Right cardiac atrium (tissue), 5 donors: ENCODE data around the gene TMEM61. TPM values are rescaled to one million over a fixed set of nuclear protein-coding genes. Genes with fewer than 3 reads are reported as not detected.
"Not testable (repeated sequence)": the region's sequence is repeated elsewhere in the genome, so short reads cannot be mapped to it uniquely, and the experiment has no call there.

Source experiments
- ATAC-seq, 2 donors: fragments of 200-7000 bp; cut with Tn5 transposase; one replicate each; pipeline versions ENCODE4 v1.8.0 to v1.9.1; 2020; ENCODE audit warnings: moderate library complexity in 2 of 2, mild to moderate bottlenecking in 1 of 2
- DNase-seq, 3 donors: peaks; one replicate each; pipeline ENCODE4 v3.0.0-alpha.2; 2020
- H3K27ac ChIP-seq: one replicate; pipeline ENCODE4 v1.5.1; 2013; ENCODE audit warnings: mild to moderate bottlenecking, low read length, control low read depth, moderate library complexity
- H3K27me3 ChIP-seq: one replicate; pipeline ENCODE4 v1.6.1; 2013; ENCODE audit not compliant: control insufficient read depth, insufficient read depth
- H3K4me1 ChIP-seq: one replicate; pipeline ENCODE4 v1.6.1; 2013; ENCODE audit warnings: low read length; ENCODE audit not compliant: control insufficient read depth, insufficient read depth
- H3K4me3 ChIP-seq: one replicate; pipeline ENCODE4 v1.5.1; 2013; ENCODE audit warnings: low read length, control low read depth
- H3K9me3 ChIP-seq: one replicate; pipeline ENCODE4 v1.6.1; 2013; ENCODE audit warnings: low read length; ENCODE audit not compliant: control insufficient read depth
- WGBS: extraction: QIAGEN DNeasy Blood & Tissue Kit; methylation state at CpG from one replicate; pipeline ENCODE4 v1.1.7; 2013; 5-methylcytosine and 5-hydroxymethylcytosine counted together
- intact Hi-C, 4 donors: fragments of 100-400 bp; cut with DNase I; formaldehyde crosslinking; loops; one replicate each; pipeline versions ENCODE4 v1.11.0 to v1.14.0; 2022 to 2023
- polyA plus RNA-seq: library from polyadenylated mRNA; stranded (reverse); fragments of 200-250 nt; gene quantifications from one replicate; pipeline ENCODE4 v1.2.3, GENCODE V29; 2013
- total RNA-seq, 4 donors: library from RNA; stranded (reverse); fragmentation: NEBNext Ultra II Directional; extraction: Animal tissue kit (Norgen Biotek cat#: 25700); gene quantifications; one replicate each; pipeline ENCODE4 v1.2.1, GENCODE V29; 2021
- donor health status: healthy with polysubstance abuse.
- donor health status: DM: no; HTN: yes; CAD: no.
- donor health status: DM: no; HTN: no; CAD: no.
- donor health status: DM: no; HTN: yes; CAD: no; lungs with severe emphysema.
- donor health status: DM: yes; HTN: yes; CAD: no.

TMEM61 gene
- total and polyA plus RNA-seq, 5 donors, result 0.09 TPM; not detected in 4

DNA sequence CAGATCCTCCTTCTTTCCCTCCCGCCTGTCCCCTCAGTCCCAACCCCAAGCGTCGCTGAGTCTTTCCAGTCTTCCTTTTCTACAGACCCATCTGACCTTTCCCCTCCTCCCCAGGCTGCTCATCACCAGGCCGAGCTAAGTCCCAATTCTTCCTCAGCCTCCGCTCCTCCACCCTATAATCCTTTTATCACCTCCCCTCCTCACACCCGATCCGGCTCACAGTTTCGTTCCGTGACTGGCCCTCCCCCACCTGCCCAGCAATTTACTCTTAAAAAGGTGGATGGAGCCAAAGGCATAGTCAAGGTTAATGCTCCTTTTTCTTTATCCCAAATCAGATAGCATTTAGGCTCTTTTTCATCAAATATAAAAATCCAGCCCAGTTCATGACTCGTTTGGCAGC, 43.7 kb downstream of the TMEM61 start:
- intact Hi-C loops, result loop anchor here in 1 of 4 donors (5.0 kb wide), 1 partner anchor 72 kb away; no protein-coding TSS in a partner anchor
- not testable (repeated sequence) for H3K9me3 ChIP-seq, H3K27ac ChIP-seq, ATAC-seq, H3K4me3 ChIP-seq, H3K27me3 ChIP-seq, DNase-seq, H3K4me1 ChIP-seq
- WGBS, result 61% methylated on average over 9 of the region's 10 CpGs

DNA sequence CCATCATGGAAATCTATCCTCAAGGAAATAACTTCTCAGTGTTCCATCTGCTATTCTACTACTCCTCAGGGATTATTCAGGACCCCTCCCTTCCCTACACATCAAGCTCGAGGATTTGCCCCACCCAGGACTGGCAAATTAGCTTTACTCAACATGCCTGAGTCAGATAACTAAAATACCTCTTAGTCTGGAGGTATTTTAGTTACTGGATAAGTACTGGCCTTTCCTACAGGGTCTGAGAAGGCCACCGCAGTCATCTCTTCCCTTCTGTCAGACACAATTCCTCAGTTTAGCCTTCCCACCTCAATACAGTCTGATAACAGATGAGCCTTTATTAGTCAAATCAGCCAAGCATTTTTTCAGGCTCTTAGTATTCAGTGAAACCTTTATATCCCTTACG, 46.3 kb downstream of the TMEM61 start:
- H3K27ac ChIP-seq, H3K4me3 ChIP-seq, H3K27me3 ChIP-seq, H3K4me1 ChIP-seq, DNase-seq, intact Hi-C loops, H3K9me3 ChIP-seq, ATAC-seq: not testable (repeated sequence)
- WGBS, result 78% methylated on average over 3 of the region's 3 CpGs

DNA sequence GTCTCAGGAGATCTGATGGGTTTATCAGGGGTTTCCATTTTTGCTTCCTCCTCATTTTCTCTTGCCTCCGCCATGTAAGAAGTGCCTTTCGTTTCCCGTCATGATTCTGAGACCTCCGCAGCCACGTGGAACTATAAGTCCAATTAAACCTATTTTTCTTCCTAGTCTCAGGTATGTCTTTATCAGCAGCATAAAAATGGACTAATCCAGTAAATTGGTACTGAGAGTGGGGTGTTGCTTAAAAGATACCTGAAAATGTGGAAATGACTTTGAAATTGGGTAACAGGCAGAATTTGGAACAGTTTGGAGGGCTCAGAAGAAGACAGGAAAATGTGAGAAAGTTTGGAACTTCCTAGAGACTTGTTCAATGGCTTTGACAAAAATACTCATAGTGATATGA, 50.7 kb downstream of the TMEM61 start:
- H3K4me3 ChIP-seq, H3K9me3 ChIP-seq, H3K27ac ChIP-seq, H3K4me1 ChIP-seq, intact Hi-C loops, DNase-seq, H3K27me3 ChIP-seq, ATAC-seq: not testable (repeated sequence)
- 97% methylated on average over 5 of the region's 5 CpGs for WGBS

GRCh38 chr1:55033265-55033614, 52.8 kb downstream of the TMEM61 start:
- no peaks in the 10 kb centered on the region for H3K27me3 ChIP-seq
- H3K9me3 ChIP-seq, result no peaks in the 10 kb centered on the region
- WGBS, result 70% methylated on average over 7 of the region's 7 CpGs
- no peak overlapping the region for H3K4me3 ChIP-seq
- H3K4me1 ChIP-seq, result no peaks in the 10 kb centered on the region
- H3K27ac ChIP-seq, result no peak overlapping the region
- intact Hi-C loops, result no loop called here
- no peak for ATAC-seq
- DNase-seq, result no peak

DNA sequence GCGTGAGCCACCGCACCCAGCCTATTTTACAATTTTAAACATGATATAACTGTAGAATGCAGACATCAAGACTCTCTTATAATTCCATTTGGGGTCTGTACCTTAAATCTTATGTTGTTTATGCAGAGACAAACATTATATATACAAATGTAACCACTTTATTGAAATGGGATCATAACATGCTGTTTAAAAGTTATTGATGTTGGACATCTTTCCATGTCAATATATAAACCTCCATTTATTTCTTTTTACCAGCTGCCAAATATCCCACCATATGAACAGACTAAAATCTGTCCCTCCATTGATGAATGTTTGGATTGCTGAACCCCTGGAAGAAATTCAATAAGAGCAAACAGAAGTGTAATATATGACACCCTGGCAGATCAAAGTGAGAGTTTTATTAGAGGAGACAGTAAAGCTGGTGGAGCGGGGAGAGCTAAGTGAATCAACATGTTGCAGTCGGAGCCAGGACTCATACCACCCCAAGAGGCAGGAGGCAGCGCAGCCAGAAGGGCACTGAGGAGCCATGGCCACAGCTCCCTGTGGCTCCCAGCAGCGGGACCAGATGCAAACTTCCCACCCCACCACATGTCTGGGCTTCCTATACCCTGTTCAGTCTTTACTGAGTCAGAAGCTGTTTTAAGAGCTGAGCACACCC, 54.2 kb downstream of the TMEM61 start:
- intact Hi-C loops, result no loop called here
- no peak overlapping the region for H3K4me3 ChIP-seq
- H3K4me1 ChIP-seq, result no peaks in the 10 kb centered on the region
- WGBS, result 92% methylated on average over 6 of the region's 6 CpGs
- H3K9me3 ChIP-seq, result no peaks in the 10 kb centered on the region
- H3K27me3 ChIP-seq, result no peaks in the 10 kb centered on the region
- DNase-seq (no peak), ATAC-seq (no peak)
- no peak overlapping the region for H3K27ac ChIP-seq

DNA sequence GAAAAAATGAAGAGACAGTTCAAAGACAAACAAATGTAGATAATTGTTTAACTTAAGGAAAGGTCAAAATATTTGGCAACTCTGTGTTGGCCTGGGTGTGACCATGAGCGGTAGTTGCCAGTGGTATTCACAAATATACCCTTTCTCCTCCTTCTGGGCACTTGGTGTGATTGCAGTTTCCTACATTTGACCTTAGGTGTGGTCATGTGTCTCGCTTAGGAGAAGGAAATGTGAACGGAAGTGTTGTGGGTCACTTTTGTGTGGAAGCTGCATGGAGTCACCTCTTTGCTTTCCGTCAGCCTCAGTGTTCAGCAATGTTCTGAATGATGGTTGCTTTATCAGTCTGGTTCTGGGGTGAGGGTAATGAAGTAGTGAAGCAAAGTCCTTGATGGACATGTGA, 55.5 kb downstream of the TMEM61 start:
- H3K4me3 ChIP-seq, result no peak overlapping the region
- no peak for DNase-seq
- no peaks in the 10 kb centered on the region for H3K9me3 ChIP-seq
- intact Hi-C loops, result no loop called here
- no peak overlapping the region for H3K27ac ChIP-seq
- ATAC-seq, result no peak
- WGBS, result 65% methylated on average over 4 of the region's 4 CpGs
- no peaks in the 10 kb centered on the region for H3K4me1 ChIP-seq
- no peaks in the 10 kb centered on the region for H3K27me3 ChIP-seq

- ATAC-seq, result no peak
- H3K27me3 ChIP-seq, result no peaks in the 10 kb centered on the region
- no peaks in the 10 kb centered on the region for H3K4me1 ChIP-seq
- H3K9me3 ChIP-seq, result no peaks in the 10 kb centered on the region
- intact Hi-C loops, result no loop called here
- no peak overlapping the region for H3K27ac ChIP-seq
- WGBS, result 76% methylated on average over 8 of the region's 8 CpGs
- no peak overlapping the region for H3K4me3 ChIP-seq
- no peak for DNase-seq
Observed at GRCh38 chr1:55037733-55038551, 57.5 kb downstream of the TMEM61 start.

DNA sequence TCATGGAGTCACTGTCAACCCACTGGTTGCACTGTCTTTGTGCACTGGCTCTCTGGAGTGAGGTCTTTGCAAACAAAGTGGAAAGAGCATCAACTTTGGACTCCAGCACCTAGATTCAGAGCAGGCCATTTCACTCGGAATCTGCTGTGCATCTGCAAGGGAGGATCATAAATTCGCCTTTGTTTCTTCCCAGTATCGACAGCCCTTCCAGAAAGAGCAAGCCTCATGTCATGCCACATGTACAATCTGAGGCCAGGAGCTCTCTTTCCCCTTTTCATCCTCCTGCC, 58.1 kb downstream of the TMEM61 start:
- H3K9me3 ChIP-seq, result no peaks in the 10 kb centered on the region
- ATAC-seq (no peak), DNase-seq (no peak)
- 85% methylated on average over 3 of the region's 3 CpGs for WGBS
- no peak overlapping the region for H3K27ac ChIP-seq
- no peaks in the 10 kb centered on the region for H3K4me1 ChIP-seq
- no peaks in the 10 kb centered on the region for H3K27me3 ChIP-seq
- H3K4me3 ChIP-seq, result no peak overlapping the region
- intact Hi-C loops, result no loop called here

DNA sequence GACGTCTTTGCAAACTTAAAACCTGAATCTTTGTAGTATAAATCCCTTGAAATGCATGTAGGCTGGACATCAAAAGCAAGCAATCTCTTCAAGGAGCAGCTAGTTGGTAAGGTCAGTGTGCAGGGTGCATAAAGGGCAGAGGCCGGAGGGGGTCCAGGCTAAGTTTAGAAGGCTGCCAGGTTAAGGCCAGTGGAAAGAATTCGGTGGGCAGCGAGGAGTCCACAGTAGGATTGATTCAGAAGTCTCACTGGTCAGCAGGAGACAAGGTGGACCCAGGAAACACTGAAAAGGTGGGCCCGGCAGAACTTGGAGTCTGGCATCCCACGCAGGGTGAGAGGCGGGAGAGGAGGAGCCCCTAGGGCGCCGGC, 58.5 kb downstream of the TMEM61 start:
- DNase-seq (no peak), ATAC-seq (no peak)
- H3K4me3 ChIP-seq, result no peak overlapping the region
- 38% methylated on average over 9 of the region's 9 CpGs for WGBS
- intact Hi-C loops, result no loop called here
- H3K4me1 ChIP-seq, result no peaks in the 10 kb centered on the region
- H3K27ac ChIP-seq, result no peak overlapping the region
- H3K9me3 ChIP-seq, result no peaks in the 10 kb centered on the region
- no peaks in the 10 kb centered on the region for H3K27me3 ChIP-seq

GRCh38 chr1:55039342-55040082, 59.1 kb downstream of the TMEM61 start, which contains the start of gene PCSK9:
TSS of gene PCSK9 (plus strand) at chr1:55039548. CDS start at chr1:55039838, 290 bp downstream.
- 1% methylated on average over 67 of the region's 67 CpGs for WGBS
- no peaks in the 10 kb centered on the region for H3K9me3 ChIP-seq
- DNase-seq (no peak), ATAC-seq (peak; percentile 50 to 53)
- no peaks in the 10 kb centered on the region for H3K27me3 ChIP-seq
- intact Hi-C loops, result no loop called here
- H3K27ac ChIP-seq, result no peak within 1 kb of the TSS
- H3K4me1 ChIP-seq, result no peaks in the 10 kb centered on the region
- H3K4me3 ChIP-seq, result no peak within 1 kb of the TSS
